Urinary bladder (tissue), 4 donors: ENCODE data around the gene PODXL2. TPM values are rescaled to one million over a fixed set of nuclear protein-coding genes. Genes with fewer than 3 reads are reported as not detected.

ENCODE experiments used
- DNase-seq: peaks from one replicate; pipeline ENCODE4 v3.0.0-alpha.2; 2015; ENCODE audit errors: extremely low spot score
- H3K27ac ChIP-seq: one replicate; pipeline ENCODE4 v1.5.1; 2013; ENCODE audit warnings: low read depth, mild to moderate bottlenecking, moderate library complexity
- H3K36me3 ChIP-seq: one replicate; pipeline ENCODE4 v1.6.1; 2013; ENCODE audit warnings: mild to moderate bottlenecking, moderate library complexity; ENCODE audit not compliant: insufficient read depth
- H3K4me1 ChIP-seq: one replicate; pipeline ENCODE4 v1.6.1; 2013; ENCODE audit warnings: mild to moderate bottlenecking, moderate library complexity; ENCODE audit not compliant: insufficient read depth
- H3K4me3 ChIP-seq: one replicate; pipeline ENCODE4 v1.5.1; 2013; ENCODE audit warnings: low read depth, low read length
- WGBS: extraction: QIAGEN DNeasy Blood & Tissue Kit; methylation state at CpG from one replicate; pipeline ENCODE4 v1.1.7; 2013; 5-methylcytosine and 5-hydroxymethylcytosine counted together
- polyA plus RNA-seq: library from polyadenylated mRNA; stranded (reverse); fragments of 200-250 nt; gene quantifications from one replicate; pipeline ENCODE4 v1.2.3, GENCODE V29; 2013
- small RNA-seq: library from RNA; depleted of rRNA; stranded (forward); fragments of <200 nt; gene quantifications from one replicate; pipeline ENCODE3, GENCODE V24; 2014
- total RNA-seq: library from RNA; depleted of rRNA; stranded (reverse); fragments of >200 nt; gene quantifications from one replicate; pipeline ENCODE4 v1.2.3, GENCODE V29; 2014
- donor health status: healthy with polysubstance abuse.
- donor health status: healthy.

Gene PODXL2
- total and polyA plus RNA-seq, 2 donors, result 4.2 to 5.5 TPM

DNA sequence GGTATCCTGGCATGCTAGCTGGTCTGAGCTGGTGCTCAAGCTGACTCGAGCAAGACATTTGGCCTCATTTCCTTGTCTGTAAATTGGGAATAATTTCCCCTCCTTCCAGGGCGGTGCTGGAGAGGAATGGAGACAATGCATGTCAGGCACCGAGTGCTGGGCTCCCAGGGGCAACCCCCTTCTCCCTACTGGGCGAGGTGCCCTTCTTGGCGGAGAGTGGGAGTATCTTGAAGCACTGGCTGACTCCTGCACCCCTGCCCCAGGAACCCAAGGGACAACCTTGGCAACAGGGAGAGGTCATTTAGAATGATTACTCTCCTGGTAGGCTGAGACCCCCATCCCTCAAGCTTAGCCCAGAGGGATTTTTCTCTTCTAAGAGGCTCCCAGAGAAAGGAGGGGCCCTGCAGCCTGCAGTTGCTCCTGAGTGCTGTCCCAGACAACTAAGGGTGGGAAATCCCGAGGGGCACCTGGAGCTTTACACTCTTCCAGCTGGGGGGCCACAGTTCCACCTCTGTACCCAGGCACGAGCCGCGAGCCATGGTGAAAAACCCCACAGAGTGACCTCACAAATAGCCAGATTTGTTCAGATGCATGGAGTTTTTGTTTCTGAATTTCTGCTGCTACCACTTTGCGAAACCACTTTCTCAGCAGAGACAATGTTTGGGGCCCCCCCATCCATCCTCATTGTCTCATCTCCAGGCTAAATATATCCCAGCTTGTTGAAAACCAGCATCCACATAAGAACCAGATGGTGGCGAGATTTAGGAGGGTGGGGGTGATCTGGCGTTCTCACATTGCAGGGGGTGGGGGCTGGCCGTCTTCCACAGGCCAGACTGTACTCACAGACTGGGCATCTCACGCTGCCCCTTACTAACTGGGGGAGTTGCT is 88.6 kb downstream of the PODXL2 start:
- H3K4me3 ChIP-seq, result no peak overlapping the region
- no peaks in the 10 kb centered on the region for H3K4me1 ChIP-seq
- no peaks in the 10 kb centered on the region for H3K36me3 ChIP-seq
- H3K27ac ChIP-seq, result no peak overlapping the region
- no peak for DNase-seq
- 68% methylated on average over 14 of the region's 14 CpGs for WGBS

DNA sequence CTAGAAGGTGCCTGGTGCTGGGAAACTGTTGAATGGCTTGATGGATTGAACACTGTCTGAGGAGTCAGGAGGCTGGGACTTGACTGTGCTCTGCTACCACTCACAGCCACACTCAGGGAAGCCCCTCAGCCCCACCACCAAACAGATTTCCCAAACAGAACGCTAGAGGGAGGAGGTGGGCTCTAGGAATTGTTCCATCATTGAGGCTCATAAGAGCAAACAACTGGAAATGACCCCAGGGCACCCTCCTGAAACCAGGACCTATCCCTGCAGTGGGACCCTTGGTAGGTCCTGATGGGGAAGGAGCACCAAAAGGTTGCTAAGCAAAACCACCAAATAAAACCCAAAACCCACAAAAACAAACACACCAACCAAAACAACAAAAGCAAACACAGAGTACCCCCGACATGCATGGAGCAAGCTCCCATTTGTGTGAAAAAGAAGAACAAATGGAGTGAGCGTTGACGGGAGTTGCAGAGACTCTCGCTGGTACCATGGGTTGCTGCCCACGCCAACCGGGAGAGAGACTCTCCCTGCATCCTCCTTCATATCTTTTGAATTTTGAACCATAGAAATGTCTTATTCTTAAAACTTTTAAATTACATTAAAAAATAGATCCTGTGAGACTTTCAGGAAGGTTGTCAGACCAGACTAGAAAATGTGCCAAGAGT is 89.4 kb downstream of the PODXL2 start:
- H3K4me1 ChIP-seq, result no peaks in the 10 kb centered on the region
- no peak overlapping the region for H3K4me3 ChIP-seq
- H3K36me3 ChIP-seq, result no peaks in the 10 kb centered on the region
- no peak overlapping the region for H3K27ac ChIP-seq
- WGBS, result 83% methylated on average over 7 of the region's 7 CpGs
- no peak for DNase-seq

DNA sequence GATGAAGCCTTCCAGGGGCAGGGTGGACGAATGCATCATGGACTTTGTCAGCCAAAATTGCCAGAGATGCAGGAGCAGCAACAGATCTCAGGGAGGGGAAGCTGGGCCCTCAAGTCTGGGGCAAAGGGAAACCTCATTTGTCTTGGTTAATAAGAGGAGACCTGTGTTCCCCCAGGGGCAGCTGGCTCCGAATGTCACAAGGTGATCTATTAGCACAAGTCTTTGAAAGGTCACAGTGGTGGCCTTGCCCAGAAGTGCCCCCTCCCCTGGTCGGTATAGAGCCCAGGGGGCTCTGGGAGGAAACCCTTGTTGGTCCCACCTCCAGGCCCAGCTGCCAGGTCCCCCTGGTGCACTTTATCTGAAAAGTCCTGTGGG is 89.9 kb downstream of the PODXL2 start:
- no peak overlapping the region for H3K27ac ChIP-seq
- no peaks in the 10 kb centered on the region for H3K36me3 ChIP-seq
- no peaks in the 10 kb centered on the region for H3K4me1 ChIP-seq
- 56% methylated on average over 3 of the region's 3 CpGs for WGBS
- H3K4me3 ChIP-seq, result no peak overlapping the region
- DNase-seq, result no peak

DNA sequence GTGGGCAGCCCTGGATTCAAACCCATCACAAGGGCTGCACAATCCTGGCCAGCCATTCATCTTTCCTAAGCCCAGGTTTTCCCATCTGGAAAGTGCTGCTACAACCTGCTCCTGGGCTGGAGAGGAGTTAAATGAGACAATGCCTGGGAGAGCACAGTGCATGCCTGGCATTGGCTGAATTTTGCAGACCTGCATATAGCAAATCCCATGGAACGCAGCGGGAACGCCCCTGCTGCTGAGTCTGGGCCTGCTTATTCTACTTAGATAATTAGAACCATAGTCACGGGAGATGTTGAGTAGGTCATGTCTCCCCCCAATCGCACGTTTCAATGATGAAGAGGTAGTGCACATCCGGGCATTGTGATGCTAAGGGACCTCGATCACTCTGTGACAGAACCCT is 90.4 kb downstream of the PODXL2 start:
- no peak for DNase-seq
- Histone ChIP-seq H3K36me3 (no peaks in the 10 kb centered on the region), H3K27ac (no peak overlapping the region), H3K4me3 (no peak overlapping the region), H3K4me1 (no peaks in the 10 kb centered on the region)
- WGBS, result 95% methylated on average over 8 of the region's 8 CpGs

DNA sequence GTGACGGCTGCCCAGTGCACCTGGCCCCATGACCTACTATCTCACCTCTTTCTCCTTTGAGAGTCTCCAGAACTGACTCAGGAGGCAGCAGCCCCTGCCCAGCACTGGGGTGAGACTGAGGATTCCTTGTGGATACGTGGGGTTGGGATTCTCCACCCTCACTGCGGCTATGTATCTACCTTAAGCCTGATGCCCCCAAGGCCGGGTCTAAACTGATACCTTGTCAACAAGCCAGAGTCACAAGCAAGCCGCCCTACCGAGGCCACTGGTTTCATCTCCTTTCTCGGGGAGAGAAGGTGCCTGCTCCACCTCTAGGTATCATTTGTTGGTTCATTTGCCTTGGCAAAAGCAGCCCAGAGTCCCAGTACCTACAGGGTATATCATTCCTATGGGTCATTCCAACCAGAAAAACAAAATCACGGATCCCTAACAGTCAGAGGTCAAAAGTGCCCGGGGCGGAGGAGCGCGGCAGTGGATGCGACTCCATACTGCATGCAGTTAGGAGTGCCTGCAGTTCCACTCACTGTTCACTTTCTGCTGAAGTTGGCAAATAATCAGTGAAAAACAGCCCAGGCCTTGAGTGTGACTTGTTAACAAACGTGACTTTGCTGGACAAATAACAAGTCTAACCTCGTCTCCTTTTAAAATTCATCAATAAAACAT is 91.3 kb downstream of the PODXL2 start:
- H3K4me1 ChIP-seq, result no peaks in the 10 kb centered on the region
- 91% methylated on average over 15 of the region's 15 CpGs for WGBS
- DNase-seq, result no peak
- no peak overlapping the region for H3K4me3 ChIP-seq
- no peak overlapping the region for H3K27ac ChIP-seq
- H3K36me3 ChIP-seq, result no peaks in the 10 kb centered on the region

DNA sequence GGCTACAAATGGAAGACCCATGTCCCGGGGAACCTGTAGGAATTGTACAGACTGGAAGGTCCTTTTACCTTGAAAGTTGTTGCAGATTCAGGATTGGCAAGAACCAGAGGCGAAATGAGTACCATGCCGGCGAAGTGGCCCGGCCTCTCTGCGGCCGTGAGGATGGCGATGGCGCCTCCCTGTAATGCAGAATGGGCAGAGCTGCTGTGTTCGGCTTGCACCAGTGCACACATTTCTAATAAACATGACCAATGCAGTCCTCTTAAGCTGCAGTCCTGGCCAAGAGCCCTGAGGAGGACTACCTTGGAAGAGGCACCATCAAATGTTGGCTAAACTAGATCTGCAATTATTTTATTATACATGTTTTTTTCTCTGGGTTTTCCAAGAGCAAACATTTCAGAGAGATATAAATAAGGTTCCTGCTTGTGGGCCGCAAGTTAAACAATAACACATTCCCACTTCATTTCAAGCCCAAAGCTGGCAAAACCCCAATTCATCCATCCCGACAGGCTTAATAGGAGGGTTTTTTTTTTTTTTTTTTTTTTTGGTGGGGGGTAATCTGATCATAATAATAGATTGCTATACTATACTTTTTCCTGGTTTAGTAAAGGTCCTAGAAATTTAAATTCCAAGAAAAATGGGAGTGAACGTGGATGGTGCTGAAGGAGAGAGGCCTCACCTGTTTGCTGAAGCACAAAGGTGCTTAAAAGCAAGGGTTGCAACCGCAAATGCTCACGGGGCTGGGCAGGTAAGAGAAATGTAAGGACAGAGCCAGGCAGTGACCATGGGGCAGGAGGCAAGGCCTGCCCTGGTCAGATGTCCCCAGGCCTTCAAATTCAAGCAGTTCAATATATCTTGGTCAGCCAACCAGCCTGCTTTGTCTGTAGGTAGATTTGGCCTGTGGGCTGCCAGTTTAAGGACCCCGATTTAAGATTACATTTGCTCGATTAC is 92.3 kb downstream of the PODXL2 start:
- Histone ChIP-seq H3K4me1 (no peaks in the 10 kb centered on the region), H3K36me3 (no peaks in the 10 kb centered on the region), H3K27ac (no peak overlapping the region), H3K4me3 (no peak overlapping the region)
- no peak for DNase-seq
- WGBS, result 83% methylated on average over 17 of the region's 17 CpGs

DNA sequence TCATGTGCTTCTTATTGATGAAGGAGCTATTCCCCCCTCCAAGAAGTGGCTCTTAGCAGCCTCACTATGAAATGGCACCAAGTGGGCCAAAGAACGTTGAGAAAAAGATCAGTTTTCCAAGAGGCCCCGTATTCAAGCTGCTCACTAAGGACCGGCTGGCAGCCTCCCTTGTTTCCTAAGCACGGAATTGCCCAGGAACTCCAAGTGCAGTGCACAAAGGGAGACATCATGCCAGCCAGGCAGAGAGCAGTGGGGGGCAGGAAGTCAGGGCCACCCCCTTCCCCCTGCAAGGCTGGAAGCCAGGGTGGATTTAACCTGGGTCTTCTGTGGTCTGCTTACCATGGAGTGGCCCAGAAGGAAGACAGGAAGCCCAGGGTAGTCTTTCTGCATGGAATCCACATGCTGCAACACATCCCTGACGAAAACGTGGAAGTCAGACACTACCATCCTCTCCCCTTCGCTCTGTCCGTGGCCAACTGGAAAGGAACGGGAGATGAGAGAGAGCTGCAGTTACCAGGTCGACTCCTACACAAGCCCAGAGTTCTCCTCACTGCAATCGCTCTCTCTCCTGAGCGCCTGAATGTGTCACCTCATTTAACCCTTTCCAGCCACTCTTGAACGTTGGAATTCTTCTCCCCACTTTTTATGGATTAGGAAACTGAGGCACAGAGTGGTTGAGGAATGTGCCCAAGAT is 93.3 kb downstream of the PODXL2 start:
- Histone ChIP-seq H3K4me1 (no peaks in the 10 kb centered on the region), H3K4me3 (no peak overlapping the region), H3K36me3 (no peaks in the 10 kb centered on the region), H3K27ac (peak overlapping the region; percentile 13)
- 57% methylated on average over 13 of the region's 13 CpGs for WGBS
- DNase-seq, result no peak

Small RNA genes within 50 kb of the gene (small RNA-seq; reads per million reads assigned to genes)
- 0.24 reads per million for gene MIR7976

Other genes starting within 250 kb of the PODXL2 start
- 20.6 TPM for gene TPRA1, start 38.5 kb upstream of the PODXL2 start, total RNA-seq
- 41.5 TPM for gene TPRA1, start 38.5 kb upstream of the PODXL2 start, polyA plus RNA-seq
- 24.0 TPM for gene MCM2, start 30.8 kb upstream of the PODXL2 start, total RNA-seq
- gene MCM2, start 30.8 kb upstream of the PODXL2 start, polyA plus RNA-seq, result 9.1 TPM
- 11.4 TPM for gene ABTB1, start 43.8 kb downstream of the PODXL2 start, total RNA-seq
- 76.6 TPM for gene ABTB1, start 43.8 kb downstream of the PODXL2 start, polyA plus RNA-seq
- 23.4 TPM for gene MGLL, start 193.3 kb downstream of the PODXL2 start, total RNA-seq
- gene MGLL, start 193.3 kb downstream of the PODXL2 start, polyA plus RNA-seq, result 83.0 TPM